SW 1271 (cell line): ENCODE measurements around the gene NDST4.
A peak's percentile ranks its signal among the peaks of the same experiment; 100 is the strongest.

ENCODE experiments used
- DNase-seq, 2 experiments: peaks; one replicate each; lab custom pipeline; 2025; lab: John Stamatoyannopoulos, UW

The NDST4 gene

DNA sequence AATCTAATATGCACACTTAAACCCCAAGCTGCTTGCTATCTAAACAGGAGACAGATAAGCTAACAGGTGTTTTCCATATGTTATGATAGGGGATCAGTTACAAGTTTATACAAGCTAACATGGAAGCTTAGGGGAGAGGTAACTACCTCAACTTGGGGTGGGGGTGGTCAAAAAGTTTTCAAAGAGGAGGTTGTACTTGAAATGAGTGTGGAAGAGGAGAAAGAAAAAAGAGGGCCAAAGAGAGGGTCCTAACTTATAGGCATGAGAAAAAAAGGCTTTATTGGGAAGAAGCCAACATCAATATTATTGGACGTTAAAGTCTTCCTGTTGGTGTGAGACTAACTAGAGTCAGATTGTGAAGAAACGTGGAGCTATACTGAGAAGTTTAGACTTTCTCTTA lies 205.9 kb downstream of the NDST4 start:
- no peak for DNase-seq

- DNase-seq = no peak
These were observed 208.4 kb downstream of the NDST4 start for GRCh38 chr4:114905017-114905416.

GRCh38 chr4:114900934-114901333 lies 212.5 kb downstream of the NDST4 start:
- DNase-seq = no peak

DNA sequence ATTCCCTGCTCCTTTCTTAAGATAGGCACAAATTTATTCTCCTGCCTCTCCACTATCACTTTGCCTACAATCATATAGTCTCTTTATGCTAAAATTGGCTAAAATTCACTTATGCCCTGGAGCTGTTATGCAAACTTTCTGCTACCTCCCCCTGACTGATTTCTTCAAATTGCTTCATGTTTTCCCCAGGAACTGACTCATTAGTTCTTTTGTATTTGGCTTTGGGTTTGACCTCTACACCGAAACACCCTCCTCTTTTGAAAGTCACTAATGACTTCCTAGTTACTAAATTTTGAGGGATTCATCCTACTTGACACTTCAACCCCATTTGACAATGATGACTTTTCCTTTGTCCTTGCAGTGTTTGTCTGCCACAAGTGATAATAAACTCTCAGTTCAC lies 222.6 kb downstream of the NDST4 start:
- DNase-seq = no peak

DNA sequence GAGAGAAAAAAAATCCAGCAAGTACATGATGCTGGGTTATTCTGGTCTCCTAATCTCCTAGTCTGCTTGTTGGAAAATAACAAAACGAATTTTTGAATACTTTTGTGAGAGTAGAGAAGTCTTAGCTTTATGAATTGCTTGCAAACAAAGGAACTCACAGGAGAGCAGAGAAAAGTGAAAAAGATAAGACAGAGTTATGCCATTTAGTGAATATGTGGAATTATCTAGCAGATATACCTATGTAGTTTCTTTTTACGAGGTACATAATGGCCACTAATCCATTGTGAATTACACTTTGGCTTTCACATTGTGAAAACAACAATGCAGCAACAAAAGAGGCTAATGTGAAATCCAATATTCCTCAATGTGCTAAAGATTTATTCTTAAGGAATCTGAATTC lies 226.7 kb downstream of the NDST4 start:
- no peak for DNase-seq

DNA sequence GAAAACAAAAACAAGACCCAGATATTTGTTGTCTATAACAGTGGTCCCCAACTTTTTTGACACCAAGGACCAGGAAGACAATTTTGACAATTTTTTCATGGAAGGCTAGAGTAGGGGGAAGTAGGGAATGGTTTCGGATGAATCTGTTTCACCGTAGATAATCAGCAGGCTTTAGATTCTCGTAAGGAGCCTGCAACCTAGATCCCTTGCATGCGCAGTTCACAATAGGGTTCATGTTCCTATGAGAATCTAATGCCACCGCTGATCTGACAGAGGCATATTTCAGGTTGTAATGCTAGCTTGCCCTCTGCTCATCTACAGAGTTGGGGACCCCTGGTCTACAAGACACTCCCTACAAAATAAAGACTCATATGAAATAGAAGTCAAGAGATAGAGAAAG lies 229.8 kb downstream of the NDST4 start:
- DNase-seq = no peak

GRCh38 chr4:114879916-114880669 lies 233.3 kb downstream of the NDST4 start:
- no peak for DNase-seq

DNA sequence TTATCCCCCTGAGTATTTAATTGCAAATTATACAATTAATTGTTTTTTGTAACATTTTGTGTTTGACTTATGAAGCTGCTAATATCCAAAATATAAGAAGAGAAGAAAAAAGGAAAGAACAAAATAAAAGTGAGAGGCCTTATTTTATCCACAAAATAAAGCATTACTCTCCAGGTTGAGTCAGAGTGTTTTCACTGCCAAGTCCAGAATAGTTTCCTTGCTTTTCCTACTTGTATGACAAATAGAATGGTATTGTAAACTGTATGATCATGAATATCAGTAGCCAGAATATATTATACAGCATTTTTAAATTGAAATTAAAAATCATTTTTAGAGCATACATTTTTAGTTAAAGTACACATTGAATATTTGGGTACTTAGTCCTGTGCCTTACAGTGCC lies 237.8 kb downstream of the NDST4 start:
- DNase-seq = no peak

DNA sequence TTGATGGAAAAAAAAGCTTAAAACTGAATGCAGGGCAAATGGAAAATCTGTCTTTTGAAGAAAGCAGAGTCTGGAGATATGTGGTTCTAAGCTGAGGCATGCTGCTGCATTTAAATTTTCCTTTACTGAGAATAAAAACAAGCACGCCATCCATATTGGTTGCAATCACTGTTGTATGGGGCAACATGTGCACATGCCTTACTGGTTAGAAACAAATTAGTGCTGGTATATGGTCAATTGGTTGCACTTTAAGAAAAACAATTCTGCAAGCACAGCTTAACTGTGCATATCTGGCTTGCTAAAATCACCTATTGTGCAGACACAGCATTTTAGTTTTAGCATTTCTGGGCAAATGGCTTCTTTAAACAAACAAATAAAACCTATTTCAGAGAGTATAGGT lies 239.1 kb downstream of the NDST4 start:
- DNase-seq = no peak

GRCh38 chr4:114870987-114871386 lies 242.4 kb downstream of the NDST4 start:
- no peak for DNase-seq

GRCh38 chr4:114866901-114867670 lies 246.3 kb downstream of the NDST4 start:
- no peak for DNase-seq

DNA sequence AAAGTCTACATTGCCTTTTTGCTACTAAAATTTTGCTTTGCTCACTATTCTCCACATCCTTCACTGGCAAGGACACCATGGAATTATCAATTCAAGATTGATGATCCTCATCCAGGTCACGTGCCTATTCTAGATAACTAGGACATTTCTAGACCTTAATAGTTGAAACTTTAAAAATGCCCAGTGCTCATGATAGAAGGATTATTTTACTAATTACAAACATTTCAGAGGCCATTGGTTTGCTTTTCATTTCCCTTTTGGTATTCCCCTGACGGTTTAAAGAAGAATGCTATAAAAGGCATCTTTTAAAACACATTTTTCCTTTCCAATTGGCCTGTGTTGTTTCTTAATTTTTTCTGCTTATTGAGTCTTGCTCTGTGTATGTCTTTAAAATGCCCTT lies 249.4 kb downstream of the NDST4 start:
- DNase-seq = no peak

GRCh38 chr4:114860786-114861185 lies 252.6 kb downstream of the NDST4 start:
- DNase-seq = no peak

DNA sequence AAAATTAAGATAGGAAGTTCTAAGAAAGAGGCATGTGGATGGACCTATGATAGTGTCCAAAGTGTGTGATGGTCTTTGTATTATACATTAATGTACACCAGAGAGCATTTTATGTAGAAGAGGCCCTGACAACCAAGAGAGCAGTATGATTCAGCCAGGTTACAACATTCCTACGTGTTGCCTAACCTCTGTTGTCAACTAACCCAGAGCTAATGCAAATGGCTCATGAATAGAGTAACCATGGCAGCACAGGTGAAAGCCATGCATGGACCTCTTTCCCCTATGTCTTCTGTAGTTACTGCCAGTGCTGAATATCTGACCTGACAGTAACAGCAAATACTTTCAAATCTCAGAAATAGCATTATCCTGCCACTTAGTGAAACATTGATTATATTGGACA lies 255.6 kb downstream of the NDST4 start:
- DNase-seq = no peak

DNA sequence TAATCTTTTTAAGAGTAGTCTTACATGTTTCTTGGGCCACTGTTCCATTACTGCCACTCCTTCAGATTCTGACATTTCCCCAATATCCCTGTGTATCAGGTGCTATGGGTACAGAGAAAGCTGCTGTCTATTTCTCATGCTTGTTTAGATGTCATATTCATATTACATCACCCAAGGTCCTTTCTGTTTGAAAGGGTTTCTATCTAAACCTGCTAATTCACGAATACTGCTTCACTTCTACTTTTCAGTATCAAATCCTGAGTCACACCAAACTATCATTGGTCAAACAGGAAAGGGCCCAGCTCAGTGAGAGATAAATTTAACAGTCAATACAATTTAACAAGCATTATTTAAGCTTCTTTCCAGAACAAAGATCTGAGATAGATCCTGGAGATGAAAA lies 273.4 kb downstream of the NDST4 start:
- DNase-seq = no peak

DNA sequence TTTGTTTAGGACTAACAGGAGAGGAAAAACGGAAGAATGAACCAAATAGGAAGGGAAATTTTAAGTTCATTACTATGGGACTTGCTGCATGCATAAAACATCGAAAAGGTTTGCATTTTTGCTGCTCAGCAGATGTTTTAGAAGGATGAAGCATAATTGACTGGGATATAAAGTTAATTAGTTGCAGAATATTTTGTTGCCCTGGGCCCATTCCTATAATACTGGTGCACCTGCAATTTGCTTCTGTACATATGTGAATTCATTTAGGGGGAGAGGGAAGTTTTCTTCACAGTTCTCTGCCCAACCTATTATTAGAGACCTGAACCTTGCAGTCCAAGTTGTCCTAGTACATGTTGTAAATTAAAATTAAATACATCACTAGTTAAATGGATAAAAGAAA lies 282.8 kb downstream of the NDST4 start:
- DNase-seq = no peak

- DNase-seq = no peak
These were observed 285.8 kb downstream of the NDST4 start for GRCh38 chr4:114827651-114828050.

DNA sequence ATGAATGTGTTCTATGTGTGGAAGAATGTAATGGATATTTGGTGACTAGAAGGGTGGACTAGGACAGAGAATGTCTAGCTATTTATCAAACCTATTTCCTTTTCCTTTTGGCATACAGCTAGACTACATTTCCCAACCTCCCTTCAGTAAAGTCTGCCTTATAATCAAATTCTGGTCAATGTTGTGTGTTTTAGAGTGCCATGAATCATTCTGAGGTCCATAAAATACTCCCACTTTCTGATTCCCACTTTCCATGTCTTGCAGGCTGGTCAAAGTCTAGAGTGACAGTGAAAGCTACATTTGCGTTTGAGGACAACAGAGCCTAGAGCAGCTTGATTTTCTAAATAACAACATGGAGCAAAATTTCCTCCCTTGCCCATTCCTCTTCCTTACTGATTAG lies 297.7 kb downstream of the NDST4 start:
- DNase-seq = no peak

DNA sequence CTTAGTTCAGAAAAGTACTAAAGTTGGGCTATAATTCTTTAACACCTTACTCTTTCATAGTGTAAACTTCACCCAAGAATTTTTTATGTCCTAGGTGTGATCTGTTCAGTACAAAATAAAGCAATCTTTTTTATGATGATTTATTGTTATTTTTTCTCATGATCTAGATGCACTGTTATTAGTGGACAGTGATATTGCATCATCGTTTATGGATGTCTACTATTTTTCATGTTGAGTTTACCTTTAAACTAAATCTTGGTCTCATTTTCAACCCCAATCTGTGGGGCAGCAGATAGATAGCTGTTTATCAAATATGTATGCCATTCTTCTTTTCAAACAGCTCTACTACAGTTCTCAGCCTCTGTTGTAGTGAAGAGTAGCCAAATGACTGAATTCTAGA lies 299.5 kb downstream of the NDST4 start:
- no peak for DNase-seq

- DNase-seq = no peak
These were observed 301.7 kb downstream of the NDST4 start for GRCh38 chr4:114811564-114812301.

DNA sequence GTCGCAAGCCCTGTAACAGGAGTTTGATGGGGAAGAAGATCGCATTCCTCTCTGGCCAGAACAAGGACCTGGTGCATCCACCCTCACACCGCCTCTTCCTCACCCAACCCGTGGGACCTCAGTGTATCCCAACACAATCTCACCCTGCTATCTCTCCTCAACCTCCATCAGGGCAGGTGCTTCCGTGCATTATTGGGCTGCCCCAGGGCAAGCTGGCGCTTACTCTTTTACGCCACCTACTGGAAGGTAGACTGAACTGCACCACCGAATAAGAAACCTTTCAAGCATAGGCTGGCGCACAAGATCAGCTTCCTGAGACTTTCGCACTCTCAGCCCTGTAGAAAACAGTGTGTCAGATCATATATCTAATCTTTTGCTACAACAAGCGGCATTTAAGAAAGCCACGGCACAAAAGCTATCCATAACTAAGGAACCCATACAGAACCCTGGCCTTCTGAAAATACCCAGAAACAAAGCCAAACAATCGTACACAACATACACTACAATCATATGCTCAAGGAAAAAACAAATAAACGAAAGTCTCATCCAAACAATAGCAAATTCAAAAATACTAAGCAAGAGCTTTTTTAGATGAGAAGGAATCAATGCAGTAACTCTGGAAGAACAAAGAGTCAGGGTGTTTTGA lies 305.5 kb downstream of the NDST4 start:
- DNase-seq = peak in 1 of 2 experiments; percentile 4

DNA sequence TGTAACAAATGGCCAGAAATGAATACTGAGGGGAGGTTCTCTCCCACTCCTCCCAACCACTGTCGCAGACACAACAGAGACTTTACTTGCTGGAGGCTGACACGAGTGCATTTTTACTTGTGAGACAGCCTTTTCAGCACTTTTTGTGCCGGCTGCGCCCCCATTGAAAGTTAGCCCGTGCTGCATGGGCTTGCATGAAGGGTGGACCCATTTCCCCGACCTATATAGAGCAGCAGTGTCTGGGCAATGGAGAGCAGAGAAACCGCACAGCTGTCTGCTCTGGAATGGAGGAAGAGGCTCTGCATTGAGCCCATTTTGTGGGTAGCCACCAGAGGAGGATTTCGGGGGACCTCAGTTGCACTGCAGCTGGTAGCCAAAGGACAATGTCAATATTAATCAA lies 306.1 kb downstream of the NDST4 start:
- no peak for DNase-seq
